Hair follicular keratinocyte (primary cell): Measurements from ENCODE around the gene ZNF287. TPM values are rescaled to one million over a fixed set of nuclear protein-coding genes. Genes with fewer than 3 reads are reported as not detected.

Source experiments
- total RNA-seq: library from RNA; depleted of rRNA; stranded (reverse); fragments of >200 nt; gene quantifications from 2 replicates; pipeline ENCODE4 v1.2.3, GENCODE V29; 2015

Gene ZNF287
- 2.8 and 15.4 TPM in 2 replicates for total RNA-seq

GRCh38 chr17:16568541-16569357, at the start of gene ZNF287:
TSS of gene ZNF287 (minus strand) at chr17:16569204. CDS start at chr17:16567731, 1,473 bp downstream.

Other genes with a start within 250 kb of the ZNF287 start
- gene CENPV, start 215.7 kb downstream of the ZNF287 start, total RNA-seq, result 10.8 and 12.0 TPM in 2 replicates
- gene UBB, start 188.1 kb downstream of the ZNF287 start, total RNA-seq, result 516 and 671 TPM in 2 replicates
- gene TRPV2, start 153.6 kb downstream of the ZNF287 start, total RNA-seq, result 2.0 TPM in 1 of 2 replicates, not detected in the other
- not detected in 2 replicates for gene LRRC75A, start 77.0 kb downstream of the ZNF287 start, total RNA-seq
- 1.6 and 1.7 TPM in 2 replicates for gene ZNF624, start 84.6 kb upstream of the ZNF287 start, total RNA-seq
- gene CCDC144A, start 121.0 kb upstream of the ZNF287 start, total RNA-seq, result 0.38 and 0.70 TPM in 2 replicates